SK-N-MC (cell line): Measurements from ENCODE around the gene PRPF6.

ENCODE experiments used
- EZH2 ChIP-seq: fragments of 200-600 bp; sonication (generic); IDR thresholded peaks from one replicate; pipeline ENCODE4 v1.6.1; 2017; ENCODE audit warnings: antibody characterized with exemption
- FOXP2 ChIP-seq: optimal IDR thresholded peaks from 2 replicates; pipeline ENCODE3; 2011; ENCODE audit warnings: mild to moderate bottlenecking, moderate library complexity; ENCODE audit not compliant: insufficient read depth; ENCODE audit errors: extremely low read length, control extremely low read depth
- POLR2AphosphoS5 ChIP-seq: IDR thresholded peaks from 2 replicates; pipeline ENCODE4 v1.6.1; 2012; ENCODE audit warnings: mild to moderate bottlenecking, low read depth, low read length, borderline replicate concordance

- TF ChIP-seq POLR2AphosphoS5 (no peak), EZH2 (no peak), FOXP2 (no peak)
Measured at GRCh38 chr20:64056639-64056888, 75.6 kb downstream of the PRPF6 start.
